ENCODE data around the gene ZFAND6. TPM values are rescaled to one million over a fixed set of nuclear protein-coding genes. Genes with fewer than 3 reads are reported as not detected.

Gene ZFAND6
- total and polyA plus RNA-seq, 9 donors, result 57.3 to 105 (median 65.4) TPM

- H3K27ac ChIP-seq, result no peak overlapping the region
- peaks cover 5% of the 10 kb centered on the region for H3K4me1 ChIP-seq (ENCODE audit: insufficient read depth)
- intact Hi-C loops (cut with DNase I), result no loop called here
- no peak overlapping the region for H3K4me3 ChIP-seq
- H3K36me3 ChIP-seq, result no peaks in the 10 kb centered on the region
- no peak for TF ChIP-seq CTCF (IDR thresholded peaks at IDR 0.05)
- TF ChIP-seq EP300 (IDR thresholded peaks at IDR 0.05), result no peak
- TF ChIP-seq POLR2A (IDR thresholded peaks at IDR 0.05), result no peak
- no peaks in the 10 kb centered on the region for H3K9me3 ChIP-seq
- DNase-seq, result no peak
- no peaks in the 10 kb centered on the region for H3K27me3 ChIP-seq
- WGBS, 3 donors, result 5 to 22% (median 10%) methylated on average over 5 of the region's 5 CpGs
These were observed 123.3 kb downstream of the ZFAND6 start for GRCh38 chr15:80182611-80183261.

DNA sequence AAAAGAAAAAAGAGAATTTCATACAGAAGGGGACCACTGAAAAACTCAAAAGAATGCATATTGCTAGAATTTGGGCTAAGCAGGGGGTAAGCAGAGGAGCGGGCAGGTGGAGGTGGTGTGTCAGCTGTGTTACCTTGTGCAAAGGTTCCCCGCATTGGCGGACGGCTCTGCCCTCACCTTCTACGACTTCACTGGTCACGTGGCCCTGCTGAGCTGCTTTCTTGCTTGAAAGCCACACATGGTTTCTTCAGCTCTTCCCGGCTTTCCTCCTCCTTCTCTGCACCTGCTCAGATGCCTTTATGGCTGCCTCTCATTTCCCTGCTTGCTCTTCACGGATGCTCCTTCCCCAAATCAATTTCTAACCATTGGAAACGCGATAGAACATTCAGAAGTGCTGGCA lies 123.8 kb downstream of the ZFAND6 start:
- no peak overlapping the region for H3K27ac ChIP-seq

DNA sequence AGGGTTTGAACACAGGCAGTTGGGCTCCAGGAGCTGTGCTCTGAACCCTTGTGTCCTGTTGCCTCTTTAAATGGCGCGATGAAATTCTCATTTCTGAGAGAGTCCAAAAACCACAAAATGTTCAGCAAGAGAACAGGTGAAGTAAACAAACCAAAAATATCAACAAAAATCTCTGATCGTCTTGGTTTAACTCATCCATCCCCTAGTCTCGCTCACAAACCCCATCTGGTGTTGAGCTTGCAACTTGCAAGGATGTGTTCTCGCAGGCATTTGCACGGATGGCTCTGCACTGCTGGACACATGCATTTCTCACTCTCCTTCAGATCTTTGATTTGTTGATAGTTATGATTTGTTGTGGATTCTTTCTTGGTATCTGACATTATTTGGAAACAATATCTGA lies 124.4 kb downstream of the ZFAND6 start:
- H3K36me3 ChIP-seq, result no peaks in the 10 kb centered on the region
- TF ChIP-seq POLR2A (IDR thresholded peaks at IDR 0.05) (no peak), EP300 (IDR thresholded peaks at IDR 0.05) (no peak), CTCF (IDR thresholded peaks at IDR 0.05) (no peak)
- WGBS, 3 donors, result 64 to 73% (median 68%) methylated on average over 6 of the region's 6 CpGs
- intact Hi-C loops (cut with DNase I), result no loop called here
- no peak for DNase-seq
- no peak overlapping the region for H3K27ac ChIP-seq
- no peak overlapping the region for H3K4me3 ChIP-seq
- peaks cover 5% of the 10 kb centered on the region for H3K4me1 ChIP-seq (ENCODE audit: insufficient read depth)
- H3K27me3 ChIP-seq, result no peaks in the 10 kb centered on the region
- no peaks in the 10 kb centered on the region for H3K9me3 ChIP-seq

More for the DNA sequence above, 123.8 kb downstream of the ZFAND6 start:
- H3K4me1 ChIP-seq (ENCODE audit: insufficient read depth), result peaks cover 5% of the 10 kb centered on the region
- no peak for DNase-seq
- no peaks in the 10 kb centered on the region for H3K27me3 ChIP-seq
- no peak for TF ChIP-seq EP300 (IDR thresholded peaks at IDR 0.05)
- no peak for TF ChIP-seq CTCF (IDR thresholded peaks at IDR 0.05)
- intact Hi-C loops (cut with DNase I), result no loop called here
- 87 to 93% (median 92%) methylated on average over 10 of the region's 10 CpGs for WGBS, 3 donors
- no peak overlapping the region for H3K4me3 ChIP-seq
- H3K9me3 ChIP-seq, result no peaks in the 10 kb centered on the region
- H3K36me3 ChIP-seq, result no peaks in the 10 kb centered on the region

DNA sequence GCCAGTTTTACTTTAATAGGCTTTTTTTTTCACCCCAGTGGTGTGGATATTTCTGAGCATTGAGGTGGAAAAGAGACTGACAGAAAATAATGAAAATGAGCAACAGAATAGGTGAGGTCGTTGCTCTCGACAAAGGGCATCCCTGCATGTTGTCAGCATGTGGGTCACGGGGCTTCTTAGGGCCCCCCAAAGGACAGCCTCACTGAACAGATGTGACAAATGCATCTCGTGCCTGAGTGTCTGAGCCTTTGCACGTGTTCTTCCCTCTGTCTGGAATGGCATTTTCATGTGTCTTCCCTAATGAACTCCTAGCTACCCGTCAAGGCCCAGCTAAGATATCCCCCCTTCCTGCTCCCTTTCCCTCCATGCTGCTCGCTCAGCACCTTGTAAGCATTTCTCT lies 125.1 kb downstream of the ZFAND6 start:
- 68 to 82% (median 71%) methylated on average over 7 of the region's 7 CpGs for WGBS, 3 donors
- Histone ChIP-seq H3K36me3 (no peaks in the 10 kb centered on the region), H3K27me3 (no peaks in the 10 kb centered on the region), H3K4me1 (ENCODE audit: insufficient read depth) (peaks cover 5% of the 10 kb centered on the region), H3K4me3 (no peak overlapping the region), H3K27ac (no peak overlapping the region), H3K9me3 (no peaks in the 10 kb centered on the region)
- intact Hi-C loops (cut with DNase I), result no loop called here
- no peak for DNase-seq
- TF ChIP-seq POLR2A (IDR thresholded peaks at IDR 0.05) (no peak), CTCF (IDR thresholded peaks at IDR 0.05) (no peak), EP300 (IDR thresholded peaks at IDR 0.05) (no peak)

Data from ovary (tissue), 9 donors.